HG03521 (cell line): Measurements from ENCODE around the gene AZU1.
"Not testable (repeated sequence)": the region's sequence is repeated elsewhere in the genome, so short reads cannot be mapped to it uniquely, and the experiment has no call there.

Experiments
- ATAC-seq: cut with Tn5 transposase; IDR thresholded peaks from one replicate; pipeline ENCODE4 v1.9.1; 2021; ENCODE audit warnings: mild to moderate bottlenecking, moderate library complexity; ENCODE audit not compliant: unreplicated experiment

Gene AZU1

DNA sequence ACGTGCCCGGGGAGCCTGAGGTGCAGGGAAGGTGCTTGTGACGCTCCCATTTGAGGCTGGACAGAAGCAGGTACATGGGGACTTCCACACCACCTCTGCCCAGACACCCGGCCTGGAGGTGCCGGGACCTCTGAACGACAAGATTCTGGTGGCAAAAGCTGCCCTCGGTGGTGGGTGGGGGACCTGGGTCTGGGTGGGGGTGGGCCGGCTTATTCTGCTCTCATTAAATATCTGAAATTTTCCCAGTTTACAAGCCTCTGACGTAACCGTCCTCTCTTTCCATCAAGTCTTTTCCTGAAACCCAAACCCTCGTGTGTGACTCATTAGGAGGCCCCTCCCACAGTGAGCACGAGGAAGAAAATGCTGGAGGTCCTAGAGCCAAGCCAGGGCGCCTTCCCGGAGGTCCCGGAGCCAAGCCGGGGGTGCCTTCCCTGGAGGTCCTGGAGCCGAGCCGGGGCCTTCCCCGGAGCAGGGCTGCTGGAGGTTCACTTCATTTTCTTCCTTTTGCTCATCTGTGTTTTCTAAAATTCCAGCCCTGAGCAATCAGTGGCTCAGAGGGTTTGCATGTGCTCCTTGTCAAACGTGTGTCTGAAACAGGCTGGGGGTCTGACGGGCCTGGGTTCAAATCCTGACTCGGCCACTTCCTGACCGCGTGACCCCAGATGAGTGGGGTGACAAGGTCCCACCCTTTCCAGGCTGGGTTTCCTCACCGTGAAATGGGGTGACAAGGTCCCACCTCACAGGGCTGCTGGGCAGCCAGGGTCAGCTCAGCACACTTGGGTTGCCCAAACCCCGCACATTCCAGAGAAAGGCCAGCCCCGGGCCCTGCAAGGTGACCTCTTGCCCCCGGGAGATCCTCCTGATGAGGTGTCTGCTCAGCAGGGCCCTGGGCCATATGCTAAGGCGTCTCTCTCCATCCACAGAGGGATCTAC, 41.9 kb downstream of the AZU1 start:
- no peak for ATAC-seq

GRCh38 chr19:870314-870713, 42.7 kb downstream of the AZU1 start:
- ATAC-seq = no peak

GRCh38 chr19:870963-871401, 43.3 kb downstream of the AZU1 start:
- ATAC-seq = no peak

- ATAC-seq = no peak
These were observed 44.0 kb downstream of the AZU1 start for GRCh38 chr19:871446-872265.

DNA sequence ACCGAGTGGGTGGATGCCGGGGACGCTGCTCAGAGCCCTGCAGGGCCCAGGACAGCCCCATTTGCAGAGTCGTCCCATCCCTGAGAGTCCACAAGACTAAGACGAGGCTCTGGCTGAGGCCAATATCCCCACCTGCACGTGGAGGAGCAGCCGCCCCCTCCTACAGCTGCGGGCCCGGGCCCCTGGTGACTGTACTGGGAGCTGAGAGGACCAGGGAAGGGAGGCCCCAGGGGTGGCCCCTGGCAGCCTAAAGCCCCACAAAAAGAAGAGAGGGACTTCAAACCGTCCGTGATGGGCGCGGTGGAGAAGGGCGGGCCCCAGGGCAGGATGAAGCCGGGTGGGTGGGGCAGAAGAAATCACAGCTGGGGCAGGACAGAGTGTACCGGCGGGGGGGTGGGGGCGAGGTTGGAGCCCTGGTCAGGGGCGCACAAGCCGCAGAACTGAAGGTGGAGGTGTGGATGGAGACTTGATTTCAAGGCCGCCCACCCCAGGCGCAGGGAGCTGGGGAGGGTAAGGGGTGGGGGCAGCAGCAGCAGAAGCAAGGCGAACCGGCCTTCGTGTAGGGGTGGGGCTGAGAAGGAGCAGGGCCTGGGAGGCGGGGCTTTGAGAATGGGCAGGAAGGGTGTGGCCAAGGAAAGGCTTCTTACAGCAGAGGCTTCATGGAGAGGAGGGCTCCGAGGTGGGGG, 44.8 kb downstream of the AZU1 start:
- ATAC-seq = no peak

- ATAC-seq = no peak
These were observed 45.4 kb downstream of the AZU1 start for GRCh38 chr19:873084-873483.

DNA sequence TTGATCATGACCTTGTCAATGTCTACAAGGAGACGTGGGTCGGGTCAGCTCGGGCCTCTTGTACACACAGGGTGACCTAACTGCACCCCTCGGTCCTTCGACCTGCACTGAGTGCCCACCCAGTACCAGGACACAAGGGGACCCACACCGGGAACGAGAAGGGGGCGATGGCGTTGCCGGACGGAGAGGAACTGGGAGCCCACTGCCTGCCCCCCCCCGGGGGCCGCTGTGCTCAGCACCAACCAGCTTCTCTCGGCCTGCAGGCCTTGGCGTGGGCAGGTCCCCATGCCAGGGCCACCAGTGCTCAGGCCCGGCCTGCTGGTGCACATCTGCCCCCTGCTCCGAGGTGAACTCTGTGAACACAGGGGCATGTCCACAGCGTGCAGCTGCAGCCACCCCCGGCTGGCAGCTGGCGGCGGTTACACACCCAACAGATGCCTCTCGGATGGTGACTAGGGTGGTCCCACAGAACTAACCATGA, 46.0 kb downstream of the AZU1 start:
- ATAC-seq = no peak

GRCh38 chr19:875265-875879, 47.7 kb downstream of the AZU1 start:
- no peak for ATAC-seq

GRCh38 chr19:876089-876488, 48.5 kb downstream of the AZU1 start:
- ATAC-seq = no peak

GRCh38 chr19:876780-877314, 49.2 kb downstream of the AZU1 start:
- no peak for ATAC-seq

GRCh38 chr19:877992-878660, 50.5 kb downstream of the AZU1 start:
- ATAC-seq = not testable (repeated sequence)

- not testable (repeated sequence) for ATAC-seq
These were observed 51.3 kb downstream of the AZU1 start for GRCh38 chr19:878751-879561.

GRCh38 chr19:879711-880438, 52.2 kb downstream of the AZU1 start:
- no peak for ATAC-seq
